ENCODE measurements around the gene DUSP8. TPM values are rescaled to one million over a fixed set of nuclear protein-coding genes. Genes with fewer than 3 reads are reported as not detected.

Gene DUSP8
- total and polyA plus RNA-seq, 9 of the 15 experiments (the other 6 are each of a cell fraction or from before 2014, with no cell fraction given): 0.14 to 2.0 (median 0.86) TPM; not detected in 2

DNA sequence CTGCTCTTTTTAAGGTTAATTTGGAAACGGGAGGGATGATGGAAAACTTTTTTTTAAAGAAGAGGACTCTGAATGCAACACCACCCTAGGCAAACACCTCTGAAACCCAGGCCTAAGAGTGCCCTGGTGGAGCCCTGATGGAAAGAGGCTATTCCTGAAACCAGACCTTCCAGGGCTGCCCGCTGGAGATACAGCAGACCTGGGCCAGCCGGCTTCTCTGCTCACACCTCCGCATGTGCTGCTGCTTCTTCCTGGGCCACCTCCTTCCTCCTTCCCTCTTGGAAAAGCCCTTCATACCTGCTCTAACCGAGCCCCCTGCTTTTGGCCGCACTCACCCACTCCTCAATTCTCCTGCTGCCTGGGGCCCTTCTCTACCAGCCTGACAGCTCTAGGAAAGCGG lies 37.9 kb downstream of the DUSP8 start:
- Histone ChIP-seq H3K27me3 (ENCODE audit: control insufficient read depth in 2 of 2, insufficient read depth in 2 of 2, low read length in 2 of 2) (no peaks in the 10 kb centered on the region), H3K4me3 (no peak overlapping the region), H3K4me2 (ENCODE audit: insufficient read depth, low read length) (no peak overlapping the region), H3K4me1 (replicated peaks in 1 of 2; ENCODE audit: control insufficient read depth in 2 of 2, insufficient read depth in 2 of 2, low read length in 2 of 2) (peaks cover 0 to 40% of the 10 kb centered on the region in 2 experiments; a peak in 3 of 5 replicates), H3K79me2 (ENCODE audit: control insufficient read depth, insufficient read depth, low read length) (peaks cover 35% of the 10 kb centered on the region; the same call in 2 of the 3 replicates), H4K20me1 (replicated peaks; ENCODE audit: control insufficient read depth, insufficient read depth, low read length) (peaks cover 26% of the 10 kb centered on the region), H3K9me3 (replicated peaks; ENCODE audit: control insufficient read depth, insufficient read depth, low read depth, low read length) (no peaks in the 10 kb centered on the region), H3K36me3 (ENCODE audit: control insufficient read depth, insufficient read depth, low read length) (peaks cover 11% of the 10 kb centered on the region; the same call in 1 of the 3 replicates), H3K9ac (ENCODE audit: insufficient read depth in 1 of 2, low read depth in 2 of 2, low read length in 2 of 2) (no peak overlapping the region; a peak in 1 of 4 replicates), H2AFZ (ENCODE audit: low read depth, low read length) (no peak overlapping the region), H3K27ac (ENCODE audit: extremely low read depth, low read depth, low read length) (no peak overlapping the region), H3K9me1 (ENCODE audit: control insufficient read depth, insufficient read depth, low read length) (peaks cover 11% of the 10 kb centered on the region)
- DNase-seq (ENCODE audit: extremely low read depth in 1 of 4, low spot score in 3 of 4) (no peak), ATAC-seq (no peak), FAIRE-seq (no peak)
- ChIA-PET CTCF (ENCODE audit: low intra/inter-chr PET ratio) (no interaction called here), POLR2A (interaction anchor here (0.5 kb wide), 1 partner anchor 686 kb away, joined by 3 read pairs; no protein-coding TSS in a partner anchor)
- intact Hi-C loops (cut with micrococcal nuclease) (no loop called here), in situ Hi-C loops (cut with MboI) (no loop called here)
- 83% methylated on average over 6 of the region's 7 CpGs for WGBS (ENCODE audit: insufficient coverage, low coverage, missing lambda C conversion rate)
- no TSS peak for BruUV-seq (replicated peaks)
- TF ChIP-seq KHSRP (IDR thresholded peaks at IDR 0.05) (no peak), ZNF217 (CRISPR knock-in tag; IDR thresholded peaks at IDR 0.05) (no peak), NR1H2 (CRISPR knock-in tag; IDR thresholded peaks at IDR 0.05) (no peak), ZNF780A (CRISPR knock-in tag; IDR thresholded peaks at IDR 0.05) (no peak), FOXA3 (CRISPR knock-in tag; conservative IDR thresholded peaks at IDR 0.05 in 1 of 2, IDR thresholded peaks at IDR 0.05 in 1 of 2) (no peak), DMBX1 (CRISPR knock-in tag; IDR thresholded peaks at IDR 0.05; ENCODE audit: borderline replicate concordance) (no peak), SMC3 (conservative IDR thresholded peaks at IDR 0.05; ENCODE audit: insufficient read depth, low read depth, low read length) (no peak), KLF10 (CRISPR knock-in tag; IDR thresholded peaks at IDR 0.05) (no peak), EWSR1 (IDR thresholded peaks at IDR 0.05; ENCODE audit: borderline replicate concordance, low read depth, partially characterized antibody) (no peak), GTF2F1 (IDR thresholded peaks at IDR 0.05; ENCODE audit: low read depth, low read length) (no peak), NFATC3 (IDR thresholded peaks at IDR 0.05) (no peak), ZNF699 (CRISPR knock-in tag; IDR thresholded peaks at IDR 0.05; ENCODE audit: insufficient replicate concordance) (no peak)
- TF ChIP-seq, protein P1, sequence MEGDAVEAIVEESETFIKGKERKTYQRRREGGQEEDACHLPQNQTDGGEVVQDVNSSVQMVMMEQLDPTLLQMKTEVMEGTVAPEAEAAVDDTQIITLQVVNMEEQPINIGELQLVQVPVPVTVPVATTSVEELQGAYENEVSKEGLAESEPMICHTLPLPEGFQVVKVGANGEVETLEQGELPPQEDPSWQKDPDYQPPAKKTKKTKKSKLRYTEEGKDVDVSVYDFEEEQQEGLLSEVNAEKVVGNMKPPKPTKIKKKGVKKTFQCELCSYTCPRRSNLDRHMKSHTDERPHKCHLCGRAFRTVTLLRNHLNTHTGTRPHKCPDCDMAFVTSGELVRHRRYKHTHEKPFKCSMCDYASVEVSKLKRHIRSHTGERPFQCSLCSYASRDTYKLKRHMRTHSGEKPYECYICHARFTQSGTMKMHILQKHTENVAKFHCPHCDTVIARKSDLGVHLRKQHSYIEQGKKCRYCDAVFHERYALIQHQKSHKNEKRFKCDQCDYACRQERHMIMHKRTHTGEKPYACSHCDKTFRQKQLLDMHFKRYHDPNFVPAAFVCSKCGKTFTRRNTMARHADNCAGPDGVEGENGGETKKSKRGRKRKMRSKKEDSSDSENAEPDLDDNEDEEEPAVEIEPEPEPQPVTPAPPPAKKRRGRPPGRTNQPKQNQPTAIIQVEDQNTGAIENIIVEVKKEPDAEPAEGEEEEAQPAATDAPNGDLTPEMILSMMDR (IDR thresholded peaks at IDR 0.05 in 2 of 3, conservative IDR thresholded peaks at IDR 0.05 in 1 of 3; ENCODE audit: insufficient read depth in 2 of 3, low read depth in 1 of 3, low read length in 3 of 3): no peak
- TF ChIP-seq, protein P2, sequence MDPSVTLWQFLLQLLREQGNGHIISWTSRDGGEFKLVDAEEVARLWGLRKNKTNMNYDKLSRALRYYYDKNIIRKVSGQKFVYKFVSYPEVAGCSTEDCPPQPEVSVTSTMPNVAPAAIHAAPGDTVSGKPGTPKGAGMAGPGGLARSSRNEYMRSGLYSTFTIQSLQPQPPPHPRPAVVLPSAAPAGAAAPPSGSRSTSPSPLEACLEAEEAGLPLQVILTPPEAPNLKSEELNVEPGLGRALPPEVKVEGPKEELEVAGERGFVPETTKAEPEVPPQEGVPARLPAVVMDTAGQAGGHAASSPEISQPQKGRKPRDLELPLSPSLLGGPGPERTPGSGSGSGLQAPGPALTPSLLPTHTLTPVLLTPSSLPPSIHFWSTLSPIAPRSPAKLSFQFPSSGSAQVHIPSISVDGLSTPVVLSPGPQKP (CRISPR knock-in tag; IDR thresholded peaks at IDR 0.05): no peak
- TF ChIP-seq, protein P3, sequence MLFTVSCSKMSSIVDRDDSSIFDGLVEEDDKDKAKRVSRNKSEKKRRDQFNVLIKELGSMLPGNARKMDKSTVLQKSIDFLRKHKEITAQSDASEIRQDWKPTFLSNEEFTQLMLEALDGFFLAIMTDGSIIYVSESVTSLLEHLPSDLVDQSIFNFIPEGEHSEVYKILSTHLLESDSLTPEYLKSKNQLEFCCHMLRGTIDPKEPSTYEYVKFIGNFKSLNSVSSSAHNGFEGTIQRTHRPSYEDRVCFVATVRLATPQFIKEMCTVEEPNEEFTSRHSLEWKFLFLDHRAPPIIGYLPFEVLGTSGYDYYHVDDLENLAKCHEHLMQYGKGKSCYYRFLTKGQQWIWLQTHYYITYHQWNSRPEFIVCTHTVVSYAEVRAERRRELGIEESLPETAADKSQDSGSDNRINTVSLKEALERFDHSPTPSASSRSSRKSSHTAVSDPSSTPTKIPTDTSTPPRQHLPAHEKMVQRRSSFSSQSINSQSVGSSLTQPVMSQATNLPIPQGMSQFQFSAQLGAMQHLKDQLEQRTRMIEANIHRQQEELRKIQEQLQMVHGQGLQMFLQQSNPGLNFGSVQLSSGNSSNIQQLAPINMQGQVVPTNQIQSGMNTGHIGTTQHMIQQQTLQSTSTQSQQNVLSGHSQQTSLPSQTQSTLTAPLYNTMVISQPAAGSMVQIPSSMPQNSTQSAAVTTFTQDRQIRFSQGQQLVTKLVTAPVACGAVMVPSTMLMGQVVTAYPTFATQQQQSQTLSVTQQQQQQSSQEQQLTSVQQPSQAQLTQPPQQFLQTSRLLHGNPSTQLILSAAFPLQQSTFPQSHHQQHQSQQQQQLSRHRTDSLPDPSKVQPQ (CRISPR knock-in tag; IDR thresholded peaks at IDR 0.05; ENCODE audit: borderline replicate concordance): no peak
- TF ChIP-seq, protein P4, sequence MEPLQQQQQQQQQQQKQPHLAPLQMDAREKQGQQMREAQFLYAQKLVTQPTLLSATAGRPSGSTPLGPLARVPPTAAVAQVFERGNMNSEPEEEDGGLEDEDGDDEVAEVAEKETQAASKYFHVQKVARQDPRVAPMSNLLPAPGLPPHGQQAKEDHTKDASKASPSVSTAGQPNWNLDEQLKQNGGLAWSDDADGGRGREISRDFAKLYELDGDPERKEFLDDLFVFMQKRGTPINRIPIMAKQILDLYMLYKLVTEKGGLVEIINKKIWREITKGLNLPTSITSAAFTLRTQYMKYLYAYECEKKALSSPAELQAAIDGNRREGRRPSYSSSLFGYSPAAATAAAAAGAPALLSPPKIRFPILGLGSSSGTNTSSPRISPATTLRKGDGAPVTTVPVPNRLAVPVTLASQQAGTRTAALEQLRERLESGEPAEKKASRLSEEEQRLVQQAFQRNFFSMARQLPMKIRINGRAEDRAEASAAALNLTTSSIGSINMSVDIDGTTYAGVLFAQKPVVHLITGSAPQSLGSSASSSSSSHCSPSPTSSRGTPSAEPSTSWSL (CRISPR knock-in tag; IDR thresholded peaks at IDR 0.05; ENCODE audit: borderline replicate concordance): no peak
